Hypothalamus (tissue), 51 donors: Measurements from ENCODE around the gene AOC3.
"Not testable (repeated sequence)": the region's sequence is repeated elsewhere in the genome, so short reads cannot be mapped to it uniquely, and the experiment has no call there.

Experiments
- DNase-seq, 51 donors: peaks; one replicate each; lab custom pipeline; 2025; lab: John Stamatoyannopoulos, UW

Gene AOC3

GRCh38 chr17:42866631-42867575 is 15.9 kb downstream of the AOC3 start:
- DNase-seq, result no peak

GRCh38 chr17:42867694-42868261 is 16.8 kb downstream of the AOC3 start:
- DNase-seq, result not testable (repeated sequence)

GRCh38 chr17:42868338-42868737 is 17.3 kb downstream of the AOC3 start:
- no peak for DNase-seq

GRCh38 chr17:42871647-42872046 is 20.6 kb downstream of the AOC3 start:
- no peak for DNase-seq

- DNase-seq, result no peak
Measured at GRCh38 chr17:42872251-42872965, 21.4 kb downstream of the AOC3 start.

- DNase-seq, result no peak
Measured at GRCh38 chr17:42873315-42873714, 22.3 kb downstream of the AOC3 start.

GRCh38 chr17:42873932-42874695 is 23.1 kb downstream of the AOC3 start:
- DNase-seq, result not testable (repeated sequence)

- DNase-seq, result no peak
Measured at GRCh38 chr17:42877037-42877436, 26.0 kb downstream of the AOC3 start.

GRCh38 chr17:42878123-42878880 is 27.3 kb downstream of the AOC3 start:
- no peak for DNase-seq

- DNase-seq, result no peak
Measured at GRCh38 chr17:42878924-42879595, 28.1 kb downstream of the AOC3 start.

GRCh38 chr17:42879596-42879985 is 28.6 kb downstream of the AOC3 start:
- no peak for DNase-seq

GRCh38 chr17:42880776-42881310 is 29.8 kb downstream of the AOC3 start:
- DNase-seq, result peak in 4 of 51 donors; percentile 2 to 27 (median 4)

GRCh38 chr17:42881706-42882105 is 30.7 kb downstream of the AOC3 start:
- DNase-seq, result not testable (repeated sequence)

GRCh38 chr17:42882166-42882565 is 31.2 kb downstream of the AOC3 start:
- DNase-seq, result no peak

GRCh38 chr17:42883802-42884558 is 33.0 kb downstream of the AOC3 start:
- DNase-seq, result no peak

- DNase-seq, result not testable (repeated sequence)
Measured at GRCh38 chr17:42885806-42886205, 34.8 kb downstream of the AOC3 start.

GRCh38 chr17:42886283-42887176 is 35.5 kb downstream of the AOC3 start:
- no peak for DNase-seq
